ENCODE measurements around the gene SPATA2L.

SPATA2L gene

DNA sequence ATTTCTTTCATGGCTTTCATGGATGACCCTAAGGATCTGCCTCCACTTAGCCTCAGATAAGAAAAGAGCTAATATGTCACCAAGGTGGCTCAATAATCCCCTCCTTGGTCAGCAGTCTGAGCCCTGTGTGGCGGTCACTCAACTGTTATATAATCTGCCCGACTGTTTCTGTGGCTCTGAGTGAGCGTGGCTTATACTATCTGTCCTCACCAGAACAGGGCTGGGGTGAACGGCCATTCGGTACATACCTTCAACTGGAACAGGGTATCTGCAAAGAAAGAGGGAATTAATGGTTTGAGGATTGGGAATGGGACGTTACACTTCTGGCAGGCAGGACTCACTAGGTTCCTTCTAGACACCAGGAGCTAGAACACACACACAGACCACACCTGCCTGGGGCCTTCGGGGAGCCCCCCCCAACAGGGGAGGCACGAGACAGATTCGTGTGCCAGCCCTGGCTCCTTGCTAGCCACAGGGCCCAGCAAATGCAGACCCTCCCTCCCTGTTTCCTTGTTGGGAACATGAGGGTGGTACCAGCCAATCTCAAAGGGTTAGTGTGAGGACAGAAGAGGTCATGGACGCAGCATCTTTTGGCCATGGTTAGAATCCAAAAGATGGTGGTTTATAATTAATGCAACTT, 47.7 kb downstream of the SPATA2L start:
- no peak for DNase-seq

DNA sequence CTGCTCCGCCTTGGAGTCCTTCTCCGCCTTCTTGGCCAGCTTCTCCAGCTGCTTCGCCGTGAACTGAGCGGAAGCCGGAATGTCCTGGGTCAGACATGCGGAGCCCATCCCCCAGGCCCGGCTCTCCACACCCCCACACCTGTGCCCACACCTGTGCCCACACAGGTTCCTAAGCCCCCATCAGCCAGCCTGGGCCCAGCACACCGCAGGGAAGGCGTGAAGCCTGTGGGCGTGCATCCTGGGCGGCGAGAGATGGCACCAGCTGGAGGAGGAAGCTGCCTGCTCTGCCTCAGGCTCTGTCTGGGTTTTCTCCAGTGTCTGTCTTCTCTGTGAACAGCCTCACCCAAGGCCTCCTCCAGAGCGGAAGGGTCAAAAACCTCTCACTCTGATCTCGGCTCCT, 49.9 kb downstream of the SPATA2L start:
- DNase-seq, result no peak

DNA sequence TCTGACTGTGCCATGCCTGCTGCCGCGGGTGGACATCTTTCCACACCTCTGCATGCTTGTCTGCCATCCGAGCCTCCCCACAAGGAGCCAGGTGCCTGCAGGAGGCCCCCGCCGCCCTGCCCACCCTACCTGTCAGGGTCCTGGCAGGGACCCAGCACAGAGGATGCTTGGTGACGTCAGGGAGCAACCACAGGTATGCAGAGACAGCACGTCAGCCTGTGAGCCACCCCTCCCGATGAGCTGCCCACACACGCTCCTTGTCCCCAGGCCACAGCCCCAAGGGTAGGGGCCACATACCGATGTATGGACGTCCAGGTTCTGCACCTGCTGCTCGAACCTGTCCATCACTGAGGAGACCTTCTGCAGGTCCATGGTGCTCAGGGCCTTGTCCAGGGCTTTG, 54.6 kb downstream of the SPATA2L start:
- no peak for DNase-seq
